Tongue (tissue), 2 donors: ENCODE results near the gene ZNF454. TPM values are rescaled to one million over a fixed set of nuclear protein-coding genes. Genes with fewer than 3 reads are reported as not detected.

Source experiments
- DNase-seq: peaks from one replicate; pipeline ENCODE4 v3.0.0-alpha.2; 2015
- total RNA-seq: library from RNA; depleted of rRNA; stranded (reverse); fragments of >200 nt; gene quantifications from one replicate; pipeline ENCODE4 v1.2.3, GENCODE V29; 2014

The ZNF454 gene
- total RNA-seq, 1 donor from 2014 or later, result 4.7 TPM

DNA sequence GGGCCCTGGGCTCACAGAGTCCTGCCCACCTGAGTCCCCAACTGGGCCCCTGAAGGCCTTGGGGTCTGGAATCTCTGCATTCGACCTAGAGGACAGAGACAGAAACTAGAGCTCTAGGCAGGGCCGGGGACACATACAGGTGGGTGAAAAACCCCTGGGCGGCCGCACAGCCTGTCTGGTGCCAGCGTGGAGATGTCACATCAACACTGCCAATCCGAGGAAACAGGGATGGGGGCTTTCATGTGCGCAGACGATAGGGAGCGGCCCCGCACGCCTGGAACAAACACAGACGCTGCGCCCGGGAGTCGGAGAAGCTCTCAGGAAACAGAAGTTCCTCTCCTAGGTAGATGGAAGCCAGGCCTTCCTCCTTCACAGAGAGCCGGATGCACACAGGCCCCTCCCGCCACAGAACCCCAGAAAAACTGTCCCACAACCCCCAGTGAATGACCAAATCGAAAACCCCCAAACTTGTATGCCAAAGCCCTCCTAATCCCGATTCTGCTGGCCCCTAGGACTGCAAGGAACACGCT lies 52.3 kb downstream of the ZNF454 start:
- no peak for DNase-seq

- DNase-seq, result no peak
These were observed 53.1 kb downstream of the ZNF454 start for GRCh38 chr5:178993955-178994579.

GRCh38 chr5:178994580-178995340 lies 53.8 kb downstream of the ZNF454 start, which contains the start of gene GRM6:
TSS of gene GRM6 (minus strand) at chr5:178995320. CDS start at chr5:178994944, 376 bp downstream.
- DNase-seq, result peak; percentile 9

- DNase-seq, result no peak
These were observed 54.3 kb downstream of the ZNF454 start for GRCh38 chr5:178995341-178995690.

DNA sequence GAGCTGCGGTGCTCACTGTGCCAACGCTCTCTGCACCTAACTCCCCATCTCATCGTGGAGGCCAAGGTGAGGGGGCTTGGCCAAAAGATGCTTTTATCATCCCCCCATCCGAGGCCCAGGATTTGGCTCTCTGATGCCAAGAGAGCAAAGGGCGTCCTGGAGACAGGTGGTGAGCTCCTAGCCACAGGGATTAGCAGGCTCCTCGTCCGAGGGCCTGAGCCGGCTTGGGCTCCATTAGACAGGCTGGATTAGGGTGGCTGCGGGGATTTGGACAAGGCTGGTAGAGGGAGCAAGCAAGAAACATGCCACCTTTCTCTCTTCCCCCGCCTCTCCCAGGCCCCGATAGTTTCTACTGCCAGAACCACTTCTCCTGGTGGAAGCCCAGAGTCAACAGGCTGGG lies 55.2 kb downstream of the ZNF454 start:
- DNase-seq, result no peak

DNA sequence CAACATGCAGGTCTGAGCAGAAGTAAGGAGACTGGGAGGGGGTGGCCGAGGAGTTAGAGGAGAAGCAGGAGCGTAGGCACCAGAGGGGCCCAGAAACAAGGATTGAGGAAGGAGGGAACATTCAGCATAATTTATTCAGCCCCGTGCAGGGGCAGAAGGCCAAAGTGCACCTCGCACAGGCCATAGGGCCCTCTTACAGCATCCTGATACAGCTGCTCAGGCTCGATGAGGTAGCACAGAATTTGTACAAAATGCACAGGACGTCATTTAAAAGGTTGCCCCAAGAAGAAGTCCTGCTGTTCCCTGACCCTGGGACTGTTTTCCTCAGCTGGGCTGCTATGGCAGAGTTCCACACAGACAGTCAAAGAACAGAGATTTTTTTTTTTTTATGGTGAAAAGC lies 56.2 kb downstream of the ZNF454 start:
- DNase-seq, result no peak

- DNase-seq, result no peak
These were observed 57.4 kb downstream of the ZNF454 start for GRCh38 chr5:178998441-178998840.

GRCh38 chr5:179006564-179006963 lies 65.6 kb downstream of the ZNF454 start:
- DNase-seq, result no peak

DNA sequence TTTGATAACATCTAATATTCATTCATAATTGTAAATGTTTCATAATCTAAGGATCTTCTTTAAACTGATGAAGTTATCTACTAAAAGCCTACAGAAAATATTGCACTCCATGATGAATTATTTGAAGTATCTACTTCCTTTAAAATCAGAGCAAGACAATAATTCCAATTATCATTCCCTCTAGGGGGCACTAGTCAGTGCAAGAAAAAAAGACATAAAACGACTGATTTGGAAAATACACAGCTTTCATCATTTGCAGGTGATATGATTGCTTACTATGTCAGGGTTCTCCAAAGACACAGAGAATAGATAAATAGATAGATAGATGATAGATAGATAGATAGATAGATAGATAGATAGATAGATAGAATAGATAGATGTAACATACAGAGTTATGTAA lies 67.7 kb downstream of the ZNF454 start:
- no peak for DNase-seq

Other genes with a start within 250 kb of the ZNF454 start
- 9.0 TPM for gene ZNF354A, start 210.5 kb upstream of the ZNF454 start, total RNA-seq
- 27.3 TPM for gene ZNF354B, start 81.2 kb upstream of the ZNF454 start, total RNA-seq
- 2.9 TPM for gene ZFP2, start 45.3 kb upstream of the ZNF454 start, total RNA-seq
- gene GRM6, start 54.1 kb downstream of the ZNF454 start, total RNA-seq, result not detected
- 5.7 TPM for gene ZNF879, start 82.6 kb downstream of the ZNF454 start, total RNA-seq
- gene ZNF354C, start 119.2 kb downstream of the ZNF454 start, total RNA-seq, result 16.3 TPM